Measurements from ENCODE around the gene BRAT1.
"Not testable (repeated sequence)": the region's sequence is repeated elsewhere in the genome, so short reads cannot be mapped to it uniquely, and the experiment has no call there.

Gene BRAT1

GRCh38 chr7:2555121-2556052 lies at the start of gene BRAT1:
Gene BRAT1, minus strand, starts transcription at chr7:2555524. Its CDS starts 1,093 bp downstream, at chr7:2554431.
- peak; percentile 97 for DNase-seq (ENCODE audit: low spot score)

GRCh38 chr7:2604608-2605174 lies 49.4 kb upstream of the BRAT1 start:
- no peak for DNase-seq (ENCODE audit: low spot score)

GRCh38 chr7:2603044-2603965 lies 48.0 kb upstream of the BRAT1 start:
- DNase-seq (ENCODE audit: low spot score) = no peak

GRCh38 chr7:2602406-2603043 lies 47.2 kb upstream of the BRAT1 start:
- no peak for DNase-seq (ENCODE audit: low spot score)

- DNase-seq (ENCODE audit: low spot score) = no peak
Measured at GRCh38 chr7:2601907-2602306, 46.6 kb upstream of the BRAT1 start.

GRCh38 chr7:2601065-2601464 lies 45.7 kb upstream of the BRAT1 start:
- DNase-seq (ENCODE audit: low spot score) = no peak

GRCh38 chr7:2598154-2598823 lies 43.0 kb upstream of the BRAT1 start:
- no peak for DNase-seq (ENCODE audit: low spot score)

GRCh38 chr7:2597273-2597640 lies 41.9 kb upstream of the BRAT1 start:
- DNase-seq (ENCODE audit: low spot score) = no peak

GRCh38 chr7:2596464-2597272 lies 41.3 kb upstream of the BRAT1 start:
- DNase-seq (ENCODE audit: low spot score) = no peak

GRCh38 chr7:2595258-2595860 lies 40.0 kb upstream of the BRAT1 start:
- DNase-seq (ENCODE audit: low spot score) = no peak

GRCh38 chr7:2594599-2594998 lies 39.3 kb upstream of the BRAT1 start:
- DNase-seq (ENCODE audit: low spot score) = no peak

GRCh38 chr7:2593036-2593727 lies 37.9 kb upstream of the BRAT1 start:
- no peak for DNase-seq (ENCODE audit: low spot score)

GRCh38 chr7:2592375-2592865 lies 37.1 kb upstream of the BRAT1 start:
- no peak for DNase-seq (ENCODE audit: low spot score)

- not testable (repeated sequence) for DNase-seq (ENCODE audit: low spot score)
Measured at GRCh38 chr7:2589941-2590340, 34.6 kb upstream of the BRAT1 start.

GRCh38 chr7:2589341-2589740 lies 34.0 kb upstream of the BRAT1 start:
- DNase-seq (ENCODE audit: low spot score) = no peak

GRCh38 chr7:2587778-2588177 lies 32.5 kb upstream of the BRAT1 start:
- DNase-seq (ENCODE audit: low spot score) = no peak

- DNase-seq (ENCODE audit: low spot score) = no peak
Measured at GRCh38 chr7:2587134-2587533, 31.8 kb upstream of the BRAT1 start.

- no peak for DNase-seq (ENCODE audit: low spot score)
Measured at GRCh38 chr7:2586326-2587020, 31.1 kb upstream of the BRAT1 start.

- DNase-seq (ENCODE audit: low spot score) = no peak
Measured at GRCh38 chr7:2585446-2585845, 30.1 kb upstream of the BRAT1 start.
